HepG2 (cell line): Measurements from ENCODE around the gene DHRS1. TPM values are rescaled to one million over a fixed set of nuclear protein-coding genes. Genes with fewer than 3 reads are reported as not detected.
A peak's percentile ranks its signal among the peaks of the same experiment; 100 is the strongest.

ENCODE experiments used
- HOXA3 ChIP-seq: sonication (generic); formaldehyde crosslinking; IDR thresholded peaks from 2 replicates; pipeline ENCODE4 v1.5.0; 2020; ENCODE audit warnings: missing genetic modification reagents
- MLX ChIP-seq: IDR thresholded peaks from 2 replicates; pipeline ENCODE4 v1.6.1; 2016
- SNAPC4 ChIP-seq: sonication (generic); formaldehyde crosslinking; IDR thresholded peaks from 2 replicates; pipeline ENCODE4 v1.4.0; 2020; ENCODE audit warnings: mild to moderate bottlenecking, missing genetic modification reagents
- SOX6 ChIP-seq, 2 experiments: fragments of 450-650 bp in 1 of 2; sonication (generic) in 1 of 2; formaldehyde crosslinking in 1 of 2; IDR thresholded peaks; 2 replicates each; pipeline versions ENCODE4 v1.4.0 to v1.6.1; 2017 to 2020; ENCODE audit warnings: antibody characterized with exemption in 1 of 2, mild to moderate bottlenecking in 1 of 2, missing genetic modification reagents in 1 of 2
- TEAD3 ChIP-seq: optimal IDR thresholded peaks from 2 replicates; pipeline ENCODE3; 2016; ENCODE audit warnings: borderline replicate concordance
- USF2 ChIP-seq, 2 experiments: sonication (generic) in 1 of 2; formaldehyde crosslinking in 1 of 2; IDR thresholded peaks; 2 replicates each; pipeline versions ENCODE4 v1.5.1 to v1.6.1; 2011 to 2020; ENCODE audit warnings: borderline replicate concordance in 1 of 2, low read depth in 1 of 2, low read length in 1 of 2, mild to moderate bottlenecking in 1 of 2, missing genetic modification reagents in 1 of 2, moderate library complexity in 1 of 2
- ZBTB7B ChIP-seq: sonication (generic); formaldehyde crosslinking; IDR thresholded peaks from 2 replicates; pipeline ENCODE4 v1.4.0; 2020; ENCODE audit warnings: missing genetic modification reagents
- ZFX ChIP-seq: sonication (generic); formaldehyde crosslinking; IDR thresholded peaks from 2 replicates; pipeline ENCODE4 v1.4.0; 2020; ENCODE audit warnings: mild to moderate bottlenecking, low read depth, missing genetic modification reagents, moderate library complexity
- ZNF318 ChIP-seq: sonication (generic); formaldehyde crosslinking; IDR thresholded peaks from 2 replicates; pipeline ENCODE4 v1.4.0; 2020; ENCODE audit warnings: mild to moderate bottlenecking, missing genetic modification reagents
- ZNF563 ChIP-seq: sonication (generic); formaldehyde crosslinking; IDR thresholded peaks from 2 replicates; pipeline ENCODE4 v1.8.0; 2022; ENCODE audit warnings: mild to moderate bottlenecking, moderate library complexity, missing genetic modification reagents
- polyA plus RNA-seq, 8 experiments: library from polyadenylated mRNA; depleted of rRNA in 3 of 8; stranded (reverse) in 7 of 8; unstranded in 1 of 8; fragments of >200 nt; fragmentation: Illumina TruSeq in 4 of 8; extraction: Trizol in 4 of 8; gene quantifications; 2 replicates each; pipeline versions ENCODE4 v1.2.1 to v1.2.3, GENCODE V29; 2011 to 2016; ENCODE audit warnings: low read depth in 4 of 8, missing spikeins in 1 of 8, mixed read lengths in 1 of 8; ENCODE audit not compliant: insufficient read depth in 1 of 8
- total RNA-seq, 5 experiments: library from RNA; depleted of rRNA; stranded (reverse); fragments of >200 nt; fragmentation: Illumina TruSeq; extraction: Trizol; gene quantifications; 2 replicates each; pipeline ENCODE4 v1.2.3, GENCODE V29; 2016; ENCODE audit warnings: low read depth in 1 of 5

DHRS1 gene
- total and polyA plus RNA-seq, 2 of the 13 experiments (the other 11 are each of a cell fraction or from before 2014, with no cell fraction given): 49.8 to 60.8 TPM

GRCh38 chr14:24255931-24256711, 43.5 kb downstream of the DHRS1 start (continued):
- TF ChIP-seq USF2 (IDR thresholded peaks at IDR 0.05; ENCODE audit: low read depth, low read length): 0 out of 2 replicates have a peak, but pooled peaks have one; percentile 2
- no peak for TF ChIP-seq USF2 (CRISPR knock-in tag; IDR thresholded peaks at IDR 0.05; ENCODE audit: borderline replicate concordance)
- TF ChIP-seq HOXA3 (CRISPR knock-in tag): peak; percentile 50; the same call in 1 of the 2 replicates
- no peak for TF ChIP-seq SNAPC4 (CRISPR knock-in tag)
- TF ChIP-seq ZFX (CRISPR knock-in tag): peak; percentile 34; the same call in 1 of the 2 replicates
- no peak for TF ChIP-seq SOX6 (IDR thresholded peaks at IDR 0.05)
- peak; percentile 90 for TF ChIP-seq SOX6 (CRISPR knock-in tag; IDR thresholded peaks at IDR 0.05)
- TF ChIP-seq ZNF318: peak; percentile 91
- 0 out of 2 replicates have a peak, but pooled peaks have one; percentile 11 for TF ChIP-seq MLX (CRISPR knock-in tag)
- TF ChIP-seq TEAD3: peak; percentile 23
- peak; percentile 77 for TF ChIP-seq ZBTB7B
- TF ChIP-seq ZNF563 (CRISPR knock-in tag): peak; percentile 49; the same call in 1 of the 2 replicates
